Transverse colon (tissue), 4 donors: ENCODE data around the gene TUFM. TPM values are rescaled to one million over a fixed set of nuclear protein-coding genes. Genes with fewer than 3 reads are reported as not detected.
"Not testable (repeated sequence)": the region's sequence is repeated elsewhere in the genome, so short reads cannot be mapped to it uniquely, and the experiment has no call there.

Experiments
- DNase-seq: peaks from one replicate; pipeline ENCODE4 v3.0.0-alpha.2; 2019
- H3K27ac ChIP-seq, 4 donors: fragments of 200-600 bp; sonication (generic); 2 replicates each; pipeline ENCODE4 v1.5.1; 2016 to 2018; ENCODE audit warnings: inconsistent platforms in 4 of 4
- H3K27me3 ChIP-seq: fragments of 200-600 bp; sonication (generic); 2 replicates; pipeline ENCODE4 v1.5.1; 2017; ENCODE audit warnings: inconsistent platforms
- H3K36me3 ChIP-seq, 4 donors: fragments of 200-600 bp; sonication (generic); 2 replicates each; pipeline ENCODE4 v1.5.1; 2017 to 2019; ENCODE audit warnings: inconsistent platforms in 4 of 4
- H3K4me1 ChIP-seq, 4 donors: fragments of 200-600 bp; sonication (generic); 2 replicates each; pipeline ENCODE4 v1.5.1; 2017 to 2020; ENCODE audit warnings: inconsistent platforms in 4 of 4
- H3K4me3 ChIP-seq, 4 donors: fragments of 200-600 bp; sonication (generic); 1 replicate in 1 of 4; 2 replicates in 3 of 4; pipeline versions ENCODE4 v1.5.1 to v1.6.1; 2017 to 2019; ENCODE audit warnings: inconsistent platforms in 4 of 4
- H3K9me3 ChIP-seq, 2 donors: fragments of 200-600 bp; sonication (generic); 2 replicates each; pipeline ENCODE4 v1.5.1; 2017 to 2019; ENCODE audit warnings: inconsistent platforms in 2 of 2
- POLR2AphosphoS5 ChIP-seq, 3 donors: sonication (generic); formaldehyde crosslinking; IDR thresholded peaks; one replicate each; pipeline ENCODE4 v1.6.1; 2016; ENCODE audit warnings: antibody characterized with exemption in 3 of 3
- WGBS, 2 donors: methylation state at CpG; one replicate each; pipeline ENCODE4 v1.1.5; 2018; ENCODE audit warnings: low coverage in 1 of 2; 5-methylcytosine and 5-hydroxymethylcytosine counted together
- in situ Hi-C, 4 donors: fragments of 200-750 bp; cut with MboI; loops; one replicate each; pipeline versions ENCODE4 v1.15.0 to v1.15.1; 2017; ENCODE audit warnings: low sequenced_read_pairs in 3 of 4, low pct_ligation_motif_present in 1 of 4, low pct_unique_long_range_greater_than_20kb in 1 of 4
- intact Hi-C: fragments of 100-400 bp; cut with DNase I; formaldehyde crosslinking; loops from one replicate; pipeline ENCODE4 v1.15.1; 2023; ENCODE audit warnings: low total_unique reads
- small RNA-seq, 4 donors: library from RNA; depleted of rRNA; stranded (forward); fragments of <200 nt; gene quantifications; one replicate each; pipeline ENCODE3, GENCODE V24; 2016
- total RNA-seq, 4 donors: library from RNA; depleted of rRNA; stranded (reverse); fragments of >200 nt; gene quantifications; one replicate each; pipeline ENCODE4 v1.1.0, GENCODE V29; 2016
- TF ChIP-seq, protein P1 (sequence below), 5 experiments: fragments of 200-600 bp in 3 of 5; fragments of 450-650 bp in 2 of 5; sonication (generic) in 3 of 5; IDR thresholded peaks; 1 replicate in 2 of 5; 2 replicates in 3 of 5; pipeline ENCODE4 v1.5.1; 2016 to 2017; ENCODE audit warnings: antibody characterized with exemption in 5 of 5, inconsistent platforms in 3 of 5, mild to moderate bottlenecking in 2 of 5, moderate library complexity in 1 of 5

Gene TUFM
- total RNA-seq, 4 donors from 2014 or later: 126 to 190 (median 143) TPM

DNA sequence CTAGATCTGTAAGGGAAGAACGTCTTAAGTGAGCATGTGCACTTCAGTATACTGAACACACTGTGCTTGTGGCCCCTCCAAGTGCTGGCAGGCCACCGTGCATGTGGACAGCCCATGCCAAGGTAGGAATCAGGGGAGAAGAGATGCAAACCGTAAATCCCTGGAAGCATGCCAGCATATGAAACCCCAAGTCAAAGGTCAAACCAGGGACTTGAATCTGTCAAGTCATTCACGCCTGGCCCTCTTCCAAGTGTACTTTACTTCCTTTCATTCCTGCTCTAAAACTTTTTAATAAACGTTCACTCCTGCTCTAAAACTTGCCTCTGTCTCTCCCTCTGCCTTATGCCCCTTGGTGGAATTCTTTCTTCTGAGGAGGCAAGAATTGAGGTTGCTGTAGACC is 26.1 kb downstream of the TUFM start:
- no peak overlapping the region for H3K4me3 ChIP-seq
- H3K36me3 ChIP-seq: no peaks in the 10 kb centered on the region
- peak in 1 of 3 donors; percentile 36 for TF ChIP-seq POLR2AphosphoS5 (IDR thresholded peaks at IDR 0.05)
- TF ChIP-seq, protein P1, sequence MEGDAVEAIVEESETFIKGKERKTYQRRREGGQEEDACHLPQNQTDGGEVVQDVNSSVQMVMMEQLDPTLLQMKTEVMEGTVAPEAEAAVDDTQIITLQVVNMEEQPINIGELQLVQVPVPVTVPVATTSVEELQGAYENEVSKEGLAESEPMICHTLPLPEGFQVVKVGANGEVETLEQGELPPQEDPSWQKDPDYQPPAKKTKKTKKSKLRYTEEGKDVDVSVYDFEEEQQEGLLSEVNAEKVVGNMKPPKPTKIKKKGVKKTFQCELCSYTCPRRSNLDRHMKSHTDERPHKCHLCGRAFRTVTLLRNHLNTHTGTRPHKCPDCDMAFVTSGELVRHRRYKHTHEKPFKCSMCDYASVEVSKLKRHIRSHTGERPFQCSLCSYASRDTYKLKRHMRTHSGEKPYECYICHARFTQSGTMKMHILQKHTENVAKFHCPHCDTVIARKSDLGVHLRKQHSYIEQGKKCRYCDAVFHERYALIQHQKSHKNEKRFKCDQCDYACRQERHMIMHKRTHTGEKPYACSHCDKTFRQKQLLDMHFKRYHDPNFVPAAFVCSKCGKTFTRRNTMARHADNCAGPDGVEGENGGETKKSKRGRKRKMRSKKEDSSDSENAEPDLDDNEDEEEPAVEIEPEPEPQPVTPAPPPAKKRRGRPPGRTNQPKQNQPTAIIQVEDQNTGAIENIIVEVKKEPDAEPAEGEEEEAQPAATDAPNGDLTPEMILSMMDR (IDR thresholded peaks at IDR 0.05): no peak
- H3K4me1 ChIP-seq: peaks cover 7 to 23% (median 16%) of the 10 kb centered on the region in 4 donors
- DNase-seq: peak; percentile 68
- H3K27me3 ChIP-seq: no peaks in the 10 kb centered on the region
- H3K9me3 ChIP-seq: no peaks in the 10 kb centered on the region
- 57 to 59% methylated on average over 3 to 5 of the region's 5 CpGs for WGBS, 2 donors
- intact Hi-C loops (no loop called here), in situ Hi-C loops (loop anchor here in 1 of 4 donors (10.0 kb wide), 1 partner anchor 125 kb away; no protein-coding TSS in a partner anchor)
- H3K27ac ChIP-seq: peak overlapping the region in 3 of 4 donors; percentile 45 to 70 (median 62)

DNA sequence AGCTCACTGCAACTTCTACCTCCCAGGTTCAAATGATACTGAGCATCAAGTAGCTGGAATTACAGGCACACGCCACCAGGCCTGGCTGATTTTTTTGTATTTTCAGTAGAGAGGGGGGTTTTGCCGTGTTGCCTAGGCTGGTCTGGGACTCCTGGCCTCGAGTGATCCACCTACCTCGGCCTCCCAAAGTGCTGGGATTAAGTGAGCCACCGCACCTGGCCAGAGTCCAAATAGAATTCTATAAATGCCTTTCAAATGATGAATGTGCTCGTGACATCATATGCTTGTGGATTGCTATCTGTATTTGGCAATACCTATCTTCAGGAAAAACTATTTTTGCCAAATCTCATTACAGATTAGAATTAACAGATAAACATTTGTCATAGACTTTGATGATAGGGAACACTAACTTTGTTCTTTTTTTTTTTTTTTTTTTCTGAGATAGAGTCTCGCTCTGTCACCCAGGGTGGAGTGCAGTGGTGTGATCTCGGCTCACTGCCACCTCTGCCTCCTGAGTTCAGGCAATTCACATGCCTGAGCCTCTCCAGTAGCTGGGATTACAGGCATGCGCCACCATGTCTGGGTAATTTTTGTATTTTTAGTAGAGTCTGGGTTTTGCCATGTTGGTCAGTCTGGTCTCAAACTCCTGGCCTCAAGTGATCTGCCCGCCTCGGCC is 38.6 kb downstream of the TUFM start:
- H3K27me3 ChIP-seq, H3K27ac ChIP-seq, H3K9me3 ChIP-seq, intact Hi-C loops, H3K36me3 ChIP-seq, H3K4me3 ChIP-seq, in situ Hi-C loops, DNase-seq, H3K4me1 ChIP-seq: not testable (repeated sequence)
- WGBS, 2 donors: no CpG with 5 or more reads among the region's 11 CpGs

DNA sequence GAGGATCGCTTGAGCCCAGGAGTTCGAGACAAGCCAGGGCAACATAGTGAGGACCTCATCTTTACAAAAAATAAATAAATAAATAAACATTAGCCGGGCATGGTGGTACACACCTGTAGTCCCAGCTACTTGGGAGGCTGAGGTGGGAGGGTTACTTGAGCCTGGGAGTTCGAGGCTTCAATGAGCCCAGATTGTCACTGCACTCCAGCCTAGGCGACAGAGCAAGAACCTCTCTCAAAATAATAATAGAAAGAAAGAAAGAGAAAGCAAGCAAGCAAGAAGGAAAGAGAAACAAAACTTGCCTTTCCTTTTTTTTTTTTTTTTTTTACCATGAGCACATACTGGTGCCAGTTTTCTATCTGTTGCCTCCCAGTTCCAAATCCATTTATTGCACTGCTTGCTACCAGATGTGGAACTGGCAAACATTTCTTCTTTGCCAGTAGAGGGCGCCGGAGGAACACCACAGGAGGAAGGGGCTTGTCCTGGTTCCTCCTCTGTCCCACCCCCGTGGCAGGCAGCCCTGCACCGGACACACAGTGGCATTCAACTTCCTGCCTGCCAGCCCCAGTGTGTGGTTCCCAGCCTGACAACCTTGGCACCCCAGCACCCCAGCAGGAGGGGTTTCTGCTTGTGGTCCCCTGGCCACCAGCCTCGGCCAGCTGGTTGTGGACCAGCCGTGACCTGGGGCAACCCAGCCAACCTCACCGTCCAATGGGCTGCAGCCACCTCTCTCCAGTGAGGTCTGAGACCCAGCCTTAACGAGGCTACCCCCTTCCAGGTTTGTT is 43.7 kb downstream of the TUFM start:
- H3K27ac ChIP-seq, H3K36me3 ChIP-seq, H3K9me3 ChIP-seq, H3K4me1 ChIP-seq, in situ Hi-C loops, H3K27me3 ChIP-seq, intact Hi-C loops: not testable (repeated sequence)
- peak; percentile 71 for DNase-seq
- WGBS, 2 donors: 63% methylated on average over 4 of the region's 13 CpGs; no CpG with 5 or more reads in 1 of the 2 donors
- TF ChIP-seq, protein P1 (IDR thresholded peaks at IDR 0.05): peak in 3 of 5 experiments; percentile 26 to 56 (median 50)
- H3K4me3 ChIP-seq: peak overlapping the region in 1 of 4 donors; percentile 26

Small RNA genes within 50 kb of the gene (small RNA-seq; reads per million reads assigned to genes)
- gene RF00416: 0 reads per million in 4 donors

Other genes with a start within 250 kb of the TUFM start
- gene SULT1A2, start 249.3 kb downstream of the TUFM start, total RNA-seq: 10 to 100 TPM in 3 of 4 donors, 1 to 10 TPM in 1; 5.0 to 51.1 (median 38.3) TPM
- 100 to 1,000 TPM; 137 to 455 (median 280) TPM for gene SULT1A1, start 236.3 kb downstream of the TUFM start, total RNA-seq
- gene NPIPB8, start 208.3 kb downstream of the TUFM start, total RNA-seq: under 1 TPM in 2 of 4 donors, not detected in 2; 0.27 to 0.32 TPM
- gene EIF3C, start 134.9 kb downstream of the TUFM start, total RNA-seq: 100 to 1,000 TPM; 161 to 301 (median 198) TPM
- gene NPIPB9, start 94.6 kb downstream of the TUFM start, total RNA-seq: 10 to 100 TPM in 3 of 4 donors, not detected in 1; 13.2 to 23.9 (median 19.4) TPM
- 100 to 1,000 TPM in 3 of 4 donors, 10 to 100 TPM in 1; 90.2 to 165 (median 105) TPM for gene ATXN2L, start 23.3 kb downstream of the TUFM start, total RNA-seq
- 100 to 1,000 TPM in 1 of 4 donors, 10 to 100 TPM in 3; 28.5 to 111 (median 60.4) TPM for gene SH2B1, start 17.5 kb upstream of the TUFM start, total RNA-seq
- 1 to 10 TPM in 3 of 4 donors, not detected in 1; 1.1 to 3.2 (median 1.4) TPM for gene ATP2A1, start 32.1 kb upstream of the TUFM start, total RNA-seq
- gene RABEP2, start 78.9 kb upstream of the TUFM start, total RNA-seq: 100 to 1,000 TPM in 2 of 4 donors, 10 to 100 TPM in 2; 57.1 to 182 (median 130) TPM
- gene CD19, start 85.6 kb upstream of the TUFM start, total RNA-seq: 1 to 10 TPM in 2 of 4 donors, not detected in 2; 4.5 to 9.8 TPM
- gene NFATC2IP, start 104.6 kb upstream of the TUFM start, total RNA-seq: 10 to 100 TPM; 59.1 to 89.4 (median 70.2) TPM
- gene SPNS1, start 128.4 kb upstream of the TUFM start, total RNA-seq: 10 to 100 TPM; 22.7 to 75.2 (median 28.2) TPM
- 10 to 100 TPM in 1 of 4 donors, 1 to 10 TPM in 3; 5.6 to 39.6 (median 8.4) TPM for gene LAT, start 138.7 kb upstream of the TUFM start, total RNA-seq